ENCODE measurements around the gene UBIAD1. TPM values are rescaled to one million over a fixed set of nuclear protein-coding genes. Genes with fewer than 3 reads are reported as not detected.

The UBIAD1 gene
- total and polyA plus RNA-seq, 2 donors (not counting 1 experiment from before 2014, with no cell fraction given), result 17.8 to 28.1 TPM

DNA sequence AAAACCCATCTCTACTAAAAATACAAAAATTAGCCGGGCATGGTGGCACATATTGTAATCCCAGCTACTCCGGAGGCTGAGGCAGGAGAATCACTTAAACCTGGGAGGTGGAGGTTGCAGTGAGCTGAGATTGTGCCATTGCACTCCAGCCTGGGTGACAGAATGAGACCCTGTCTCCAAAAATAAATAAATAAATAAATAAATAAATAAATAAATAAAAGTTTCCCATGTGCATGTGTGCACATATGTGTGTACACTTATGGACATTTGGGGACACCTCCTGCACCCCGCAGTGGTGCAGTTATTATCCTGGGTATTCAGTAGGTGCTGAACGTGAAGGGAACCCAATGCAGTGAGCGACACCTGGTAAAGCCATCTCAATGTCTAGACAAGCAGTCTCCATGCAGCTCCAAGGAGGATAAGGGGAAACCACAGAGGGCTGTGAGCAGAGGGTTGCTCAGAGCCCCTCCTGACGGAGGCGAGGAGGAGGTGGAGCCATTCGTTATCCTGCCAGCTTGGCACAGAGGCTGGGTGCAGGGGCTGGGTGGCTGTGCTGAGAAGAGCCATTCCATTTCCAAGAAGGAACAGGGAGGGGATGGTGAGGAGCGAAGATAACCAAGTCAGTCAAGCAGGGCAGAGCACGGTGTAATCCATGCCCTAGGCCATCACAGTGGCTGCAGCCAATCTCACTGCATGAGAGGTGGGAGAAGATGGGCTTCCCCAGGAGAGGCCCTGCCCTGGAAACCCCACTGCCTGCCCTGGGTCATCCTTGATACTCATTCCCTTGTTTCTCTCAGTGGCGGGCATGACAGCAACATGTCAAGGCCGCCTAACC, 25.6 kb downstream of the UBIAD1 start:
- Mint-ChIP-seq H3K4me1 (no peaks in the 10 kb centered on the region), H3K4me3 (no peak overlapping the region), H3K9me3 (ENCODE audit: insufficient read depth) (no peaks in the 10 kb centered on the region), H3K27me3 (no peaks in the 10 kb centered on the region), H3K27ac (no peak overlapping the region)
- no peak overlapping the region for H3K4me3 ChIP-seq (ENCODE audit: control extremely low read depth in 1 of 5, extremely low read depth in 1 of 5, insufficient read depth in 1 of 5, low read depth in 2 of 5, low read length in 4 of 5)
- H3K9ac ChIP-seq (ENCODE audit: low read length), result no peak overlapping the region
- TF ChIP-seq, protein P1, sequence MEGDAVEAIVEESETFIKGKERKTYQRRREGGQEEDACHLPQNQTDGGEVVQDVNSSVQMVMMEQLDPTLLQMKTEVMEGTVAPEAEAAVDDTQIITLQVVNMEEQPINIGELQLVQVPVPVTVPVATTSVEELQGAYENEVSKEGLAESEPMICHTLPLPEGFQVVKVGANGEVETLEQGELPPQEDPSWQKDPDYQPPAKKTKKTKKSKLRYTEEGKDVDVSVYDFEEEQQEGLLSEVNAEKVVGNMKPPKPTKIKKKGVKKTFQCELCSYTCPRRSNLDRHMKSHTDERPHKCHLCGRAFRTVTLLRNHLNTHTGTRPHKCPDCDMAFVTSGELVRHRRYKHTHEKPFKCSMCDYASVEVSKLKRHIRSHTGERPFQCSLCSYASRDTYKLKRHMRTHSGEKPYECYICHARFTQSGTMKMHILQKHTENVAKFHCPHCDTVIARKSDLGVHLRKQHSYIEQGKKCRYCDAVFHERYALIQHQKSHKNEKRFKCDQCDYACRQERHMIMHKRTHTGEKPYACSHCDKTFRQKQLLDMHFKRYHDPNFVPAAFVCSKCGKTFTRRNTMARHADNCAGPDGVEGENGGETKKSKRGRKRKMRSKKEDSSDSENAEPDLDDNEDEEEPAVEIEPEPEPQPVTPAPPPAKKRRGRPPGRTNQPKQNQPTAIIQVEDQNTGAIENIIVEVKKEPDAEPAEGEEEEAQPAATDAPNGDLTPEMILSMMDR (IDR thresholded peaks at IDR 0.05), result no peak
- no peak for TF ChIP-seq EZH2 (IDR thresholded peaks at IDR 0.05; ENCODE audit: borderline replicate concordance, insufficient read depth, low read depth, low read length, poor library complexity, severe bottlenecking)
- H3K36me3 ChIP-seq (replicated peaks in 1 of 2; ENCODE audit: control extremely low read depth in 1 of 2, control insufficient read depth in 1 of 2, extremely low read depth in 1 of 2, insufficient read depth in 2 of 2, low read length in 1 of 2), result peaks cover 7 to 21% of the 10 kb centered on the region in 2 experiments
- H3K79me2 ChIP-seq (ENCODE audit: control insufficient read depth, insufficient read depth, low read length), result no peaks in the 10 kb centered on the region
- ChIA-PET POLR2A (no interaction called here), CTCF (no interaction called here)
- H4K20me1 ChIP-seq (ENCODE audit: control insufficient read depth, insufficient read depth, low read length, poor library complexity, severe bottlenecking), result peaks cover 3% of the 10 kb centered on the region
- no peak overlapping the region for H2AFZ ChIP-seq (ENCODE audit: insufficient read depth, low read depth, low read length, poor library complexity, severe bottlenecking)
- DNase-seq (no peak), ATAC-seq (ENCODE audit: low read depth) (no peak)
- H3K27me3 ChIP-seq (replicated peaks in 1 of 4; ENCODE audit: control extremely low read depth in 1 of 4, control insufficient read depth in 3 of 4, insufficient read depth in 4 of 4, low read length in 3 of 4), result no peaks in the 10 kb centered on the region
- H3K4me2 ChIP-seq (replicated peaks; ENCODE audit: low read depth, low read length, poor library complexity, severe bottlenecking), result no peak overlapping the region
- 98% methylated on average over 10 of the region's 12 CpGs for WGBS (ENCODE audit: insufficient coverage)
- H3K9me3 ChIP-seq (ENCODE audit: control extremely low read depth in 1 of 3, control insufficient read depth in 2 of 3, insufficient read depth in 1 of 3, low read length in 2 of 3), result no peaks in the 10 kb centered on the region
- intact Hi-C loops (cut with micrococcal nuclease), result no loop called here
- H3K27ac ChIP-seq (ENCODE audit: low read length in 2 of 2), result no peak overlapping the region
- no peaks in the 10 kb centered on the region for H3K4me1 ChIP-seq (ENCODE audit: control insufficient read depth in 2 of 2, insufficient read depth in 2 of 2, low read length in 2 of 2)

DNA sequence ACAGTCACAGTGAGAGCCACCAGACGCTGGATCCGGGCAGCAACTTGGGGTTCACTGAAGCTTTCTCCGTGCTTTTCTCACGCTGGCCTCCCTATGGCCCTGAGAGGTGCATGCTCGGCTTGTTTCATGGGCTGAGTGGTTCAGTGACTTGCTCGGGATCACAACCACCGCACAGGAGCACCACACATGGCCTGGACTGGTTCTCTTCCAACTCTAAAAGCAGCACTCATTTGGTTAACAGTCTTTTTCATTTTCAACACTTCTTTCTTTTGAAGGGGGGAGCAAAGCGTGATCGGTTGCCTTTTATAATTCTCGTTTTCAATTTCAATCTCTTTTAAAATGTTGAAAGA, 26.2 kb downstream of the UBIAD1 start:
- no peak overlapping the region for H3K9ac ChIP-seq (ENCODE audit: low read length)
- Mint-ChIP-seq H3K4me1 (no peaks in the 10 kb centered on the region), H3K4me3 (no peak overlapping the region), H3K27ac (no peak overlapping the region), H3K27me3 (no peaks in the 10 kb centered on the region), H3K9me3 (ENCODE audit: insufficient read depth) (no peaks in the 10 kb centered on the region)
- H3K27ac ChIP-seq (ENCODE audit: low read length in 2 of 2), result no peak overlapping the region
- POLR2A ChIA-PET, result no interaction called here
- no peak for DNase-seq
- H3K4me1 ChIP-seq (ENCODE audit: control insufficient read depth in 2 of 2, insufficient read depth in 2 of 2, low read length in 2 of 2), result no peaks in the 10 kb centered on the region
- H3K4me2 ChIP-seq (replicated peaks; ENCODE audit: low read depth, low read length, poor library complexity, severe bottlenecking), result no peak overlapping the region
- CTCF ChIA-PET, result no interaction called here
- no peak for ATAC-seq (ENCODE audit: low read depth)
- H3K36me3 ChIP-seq (replicated peaks in 1 of 2; ENCODE audit: control extremely low read depth in 1 of 2, control insufficient read depth in 1 of 2, extremely low read depth in 1 of 2, insufficient read depth in 2 of 2, low read length in 1 of 2), result peaks cover 7 to 21% of the 10 kb centered on the region in 2 experiments
- H3K27me3 ChIP-seq (replicated peaks in 1 of 4; ENCODE audit: control extremely low read depth in 1 of 4, control insufficient read depth in 3 of 4, insufficient read depth in 4 of 4, low read length in 3 of 4), result no peaks in the 10 kb centered on the region
- H2AFZ ChIP-seq (ENCODE audit: insufficient read depth, low read depth, low read length, poor library complexity, severe bottlenecking), result no peak overlapping the region
- WGBS (ENCODE audit: insufficient coverage), result 97% methylated on average over 8 of the region's 10 CpGs
- TF ChIP-seq, protein P1 (IDR thresholded peaks at IDR 0.05), result no peak
- no peak for TF ChIP-seq EZH2 (IDR thresholded peaks at IDR 0.05; ENCODE audit: borderline replicate concordance, insufficient read depth, low read depth, low read length, poor library complexity, severe bottlenecking)
- H3K9me3 ChIP-seq (ENCODE audit: control extremely low read depth in 1 of 3, control insufficient read depth in 2 of 3, insufficient read depth in 1 of 3, low read length in 2 of 3), result no peaks in the 10 kb centered on the region
- no peaks in the 10 kb centered on the region for H3K79me2 ChIP-seq (ENCODE audit: control insufficient read depth, insufficient read depth, low read length)
- peaks cover 3% of the 10 kb centered on the region for H4K20me1 ChIP-seq (ENCODE audit: control insufficient read depth, insufficient read depth, low read length, poor library complexity, severe bottlenecking)
- H3K4me3 ChIP-seq (ENCODE audit: control extremely low read depth in 1 of 5, extremely low read depth in 1 of 5, insufficient read depth in 1 of 5, low read depth in 2 of 5, low read length in 4 of 5), result no peak overlapping the region
- intact Hi-C loops (cut with micrococcal nuclease), result no loop called here
